Measurements from ENCODE around the gene AK1.

AK1 gene

GRCh38 chr9:127909839-127910273, 32.4 kb upstream of the AK1 start:
- no peak for DNase-seq (ENCODE audit: low read depth in 2 of 2)

- no peak for DNase-seq (ENCODE audit: low read depth in 2 of 2)
Measured at GRCh38 chr9:127908660-127908926, 31.1 kb upstream of the AK1 start.

- no peak for DNase-seq (ENCODE audit: low read depth in 2 of 2)
Measured at GRCh38 chr9:127907867-127908659, 30.6 kb upstream of the AK1 start.

GRCh38 chr9:127905788-127906191, 28.3 kb upstream of the AK1 start:
- DNase-seq (ENCODE audit: low read depth in 2 of 2), result no peak

- DNase-seq (ENCODE audit: low read depth in 2 of 2), result no peak
Measured at GRCh38 chr9:127905004-127905728, 27.7 kb upstream of the AK1 start.

- DNase-seq (ENCODE audit: low read depth in 2 of 2), result no peak
Measured at GRCh38 chr9:127904561-127905003, 27.1 kb upstream of the AK1 start.

- no peak for DNase-seq (ENCODE audit: low read depth in 2 of 2)
Measured at GRCh38 chr9:127903557-127904475, 26.3 kb upstream of the AK1 start.

- peak in 1 of 2 experiments; percentile 51 for DNase-seq (ENCODE audit: low read depth in 2 of 2)
Measured at GRCh38 chr9:127899128-127899943, 21.9 kb upstream of the AK1 start, which contains the start of gene ST6GALNAC6. TSS of gene ST6GALNAC6 (minus strand) at chr9:127899603. CDS start at chr9:127897981, 1,622 bp downstream.

GRCh38 chr9:127898433-127899127, 21.1 kb upstream of the AK1 start:
- DNase-seq (ENCODE audit: low read depth in 2 of 2), result peak; percentile 74 to 79

- DNase-seq (ENCODE audit: low read depth in 2 of 2), result peak in 1 of 2 experiments; percentile 44
Measured at GRCh38 chr9:127897193-127897692, 19.8 kb upstream of the AK1 start.

- DNase-seq (ENCODE audit: low read depth in 2 of 2), result no peak
Measured at GRCh38 chr9:127896395-127897192, 19.1 kb upstream of the AK1 start.

- no peak for DNase-seq (ENCODE audit: low read depth in 2 of 2)
Measured at GRCh38 chr9:127895811-127896210, 18.3 kb upstream of the AK1 start.

- no peak for DNase-seq (ENCODE audit: low read depth in 2 of 2)
Measured at GRCh38 chr9:127893392-127893791, 15.9 kb upstream of the AK1 start.

- DNase-seq (ENCODE audit: low read depth in 2 of 2), result no peak
Measured at GRCh38 chr9:127892831-127893230, 15.4 kb upstream of the AK1 start.

GRCh38 chr9:127890053-127890452, 12.6 kb upstream of the AK1 start:
- no peak for DNase-seq (ENCODE audit: low read depth in 2 of 2)

GRCh38 chr9:127887792-127888191, 10.3 kb upstream of the AK1 start:
- DNase-seq (ENCODE audit: low read depth in 2 of 2), result no peak

- DNase-seq (ENCODE audit: low read depth in 2 of 2), result no peak
Measured at GRCh38 chr9:127886401-127886972, 9.0 kb upstream of the AK1 start.

GRCh38 chr9:127885508-127886281, 8.2 kb upstream of the AK1 start:
- no peak for DNase-seq (ENCODE audit: low read depth in 2 of 2)
